HEK293T (cell line): ENCODE measurements around the gene GULP1.

Source experiments
- ARNT ChIP-seq: fragments of 450-650 bp; IDR thresholded peaks from 2 replicates; pipeline ENCODE4 v1.6.1; 2017; ENCODE audit warnings: mild to moderate bottlenecking
- BHLHE40 ChIP-seq: fragments of 450-650 bp; IDR thresholded peaks from 2 replicates; pipeline ENCODE4 v1.6.1; 2016; ENCODE audit warnings: mild to moderate bottlenecking, moderate library complexity, borderline replicate concordance
- ELF4 ChIP-seq: fragments of 450-650 bp; IDR thresholded peaks from 2 replicates; pipeline ENCODE4 v1.6.1; 2017; ENCODE audit warnings: antibody characterized with exemption
- FOXA1 ChIP-seq: fragments of 450-650 bp; IDR thresholded peaks from 2 replicates; pipeline ENCODE4 v1.6.1; 2016; ENCODE audit warnings: mild to moderate bottlenecking
- FOXK2 ChIP-seq: fragments of 450-650 bp; IDR thresholded peaks from 2 replicates; pipeline ENCODE4 v1.6.1; 2016; ENCODE audit warnings: mild to moderate bottlenecking
- FOXM1 ChIP-seq: fragments of 450-650 bp; IDR thresholded peaks from 2 replicates; pipeline ENCODE4 v1.6.1; 2017; ENCODE audit warnings: mild to moderate bottlenecking, borderline replicate concordance
- HDGF ChIP-seq: fragments of 450-650 bp; IDR thresholded peaks from 2 replicates; pipeline ENCODE4 v1.6.1; 2017; ENCODE audit warnings: antibody characterized with exemption, borderline replicate concordance
- NFRKB ChIP-seq: fragments of 450-650 bp; IDR thresholded peaks from 2 replicates; pipeline ENCODE4 v1.6.1; 2016; ENCODE audit warnings: mild to moderate bottlenecking, moderate library complexity
- SP1 ChIP-seq: fragments of 450-650 bp; IDR thresholded peaks from 2 replicates; pipeline ENCODE4 v1.6.1; 2017
- SUZ12 ChIP-seq: fragments of 450-650 bp; IDR thresholded peaks from 2 replicates; pipeline ENCODE4 v1.6.1; 2016; ENCODE audit warnings: mild to moderate bottlenecking
- ZNF384 ChIP-seq: fragments of 450-650 bp; IDR thresholded peaks from 2 replicates; pipeline ENCODE4 v1.6.1; 2016
- TF ChIP-seq, protein P1 (sequence below): fragments of 450-650 bp; IDR thresholded peaks from 2 replicates; pipeline ENCODE4 v1.6.1; 2016

DNA sequence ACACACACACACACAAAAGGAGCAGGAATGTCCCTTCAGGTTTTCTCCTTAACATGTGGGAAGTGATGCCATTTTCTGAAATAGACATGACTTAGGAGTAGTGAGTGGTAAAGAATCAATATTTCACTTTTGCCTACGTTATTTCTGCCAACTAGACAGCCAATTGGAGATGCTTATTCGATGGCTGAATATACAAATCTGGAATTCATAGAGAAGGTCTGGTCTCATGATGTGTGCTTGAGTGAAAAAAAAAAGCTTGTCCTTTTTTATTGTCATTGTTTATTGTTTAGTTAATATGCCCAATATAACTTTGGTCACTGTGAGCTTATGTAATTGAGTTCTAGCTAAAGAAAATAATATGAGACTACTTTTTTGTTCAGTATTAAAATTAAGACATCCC lies 284.3 kb downstream of the GULP1 start:
- TF ChIP-seq SUZ12 (no peak), NFRKB (no peak), SP1 (no peak), HDGF (no peak), FOXM1 (no peak), ZNF384 (no peak), BHLHE40 (no peak), ELF4 (no peak), ARNT (no peak), FOXK2 (no peak), FOXA1 (no peak)
- TF ChIP-seq, protein P1, sequence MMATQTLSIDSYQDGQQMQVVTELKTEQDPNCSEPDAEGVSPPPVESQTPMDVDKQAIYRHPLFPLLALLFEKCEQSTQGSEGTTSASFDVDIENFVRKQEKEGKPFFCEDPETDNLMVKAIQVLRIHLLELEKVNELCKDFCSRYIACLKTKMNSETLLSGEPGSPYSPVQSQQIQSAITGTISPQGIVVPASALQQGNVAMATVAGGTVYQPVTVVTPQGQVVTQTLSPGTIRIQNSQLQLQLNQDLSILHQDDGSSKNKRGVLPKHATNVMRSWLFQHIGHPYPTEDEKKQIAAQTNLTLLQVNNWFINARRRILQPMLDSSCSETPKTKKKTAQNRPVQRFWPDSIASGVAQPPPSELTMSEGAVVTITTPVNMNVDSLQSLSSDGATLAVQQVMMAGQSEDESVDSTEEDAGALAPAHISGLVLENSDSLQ, result no peak
